Astrocyte (in vitro differentiated cells and primary cell): ENCODE results near the gene RAET1E.

Source experiments
- CTCF ChIP-seq: IDR thresholded peaks from 2 replicates; pipeline ENCODE4 v1.5.1; 2011; ENCODE audit warnings: low read depth, mild to moderate bottlenecking, inconsistent platforms, low read length, moderate library complexity; ENCODE audit not compliant: insufficient read depth
- EZH2 ChIP-seq: IDR thresholded peaks from 2 replicates; pipeline ENCODE4 v1.6.1; 2012; ENCODE audit warnings: mild to moderate bottlenecking, low read length, inconsistent platforms; ENCODE audit not compliant: insufficient read depth

- no peak for TF ChIP-seq EZH2
- TF ChIP-seq CTCF: no peak
Measured at GRCh38 chr6:149935246-149935645, 37.3 kb upstream of the RAET1E start.
